HG03196 (cell line): ENCODE data around the gene C1QTNF5.

ENCODE experiments used
- ATAC-seq: cut with Tn5 transposase; IDR thresholded peaks from one replicate; pipeline ENCODE4 v1.9.1; 2021; ENCODE audit not compliant: unreplicated experiment

C1QTNF5 gene

DNA sequence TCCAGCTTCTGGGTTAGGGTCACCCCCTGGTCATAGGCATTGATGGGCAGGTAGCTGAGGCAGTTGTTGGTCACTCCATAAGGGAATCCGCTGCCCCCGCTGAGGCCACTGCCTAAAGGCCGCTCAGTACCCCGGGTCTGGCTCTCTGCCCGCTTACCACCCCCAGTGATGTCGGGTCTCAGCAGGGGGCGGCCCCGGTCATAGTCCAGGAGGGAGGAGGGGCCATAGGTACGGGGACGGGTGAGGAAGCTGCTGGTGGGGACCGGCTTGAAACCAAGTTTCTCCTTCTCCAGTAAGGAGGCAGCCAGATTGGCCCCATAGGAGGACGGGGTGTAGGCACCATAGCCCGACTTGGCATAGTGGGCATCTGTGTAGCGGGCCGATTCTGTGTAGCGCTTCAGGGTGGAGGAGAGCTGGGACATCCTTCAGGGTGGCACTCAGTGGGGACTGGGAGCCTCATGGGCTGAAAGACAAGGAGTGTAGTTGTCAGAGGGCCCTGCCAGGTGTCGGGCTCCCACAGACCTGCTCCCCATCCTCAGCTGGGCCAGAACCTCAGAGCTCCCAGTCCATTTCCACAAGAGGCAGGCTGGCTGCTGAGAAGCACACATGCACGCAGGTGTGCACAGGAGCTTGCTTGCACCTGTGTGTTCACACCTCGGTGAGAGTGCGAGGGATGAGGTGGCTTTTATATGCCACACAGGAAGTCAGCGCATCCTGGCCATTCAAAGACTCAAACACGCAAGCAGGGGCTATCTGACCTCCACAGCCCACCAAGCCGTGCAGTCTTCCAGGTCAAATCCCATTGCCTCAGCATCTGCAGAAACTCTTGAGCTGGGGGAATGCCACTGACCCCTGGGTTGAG is 32.6 kb upstream of the C1QTNF5 start:
- ATAC-seq, result no peak

- no peak for ATAC-seq
These were observed 31.8 kb upstream of the C1QTNF5 start for GRCh38 chr11:119372260-119373058.

- ATAC-seq, result no peak
These were observed 31.1 kb upstream of the C1QTNF5 start for GRCh38 chr11:119371778-119372182.

DNA sequence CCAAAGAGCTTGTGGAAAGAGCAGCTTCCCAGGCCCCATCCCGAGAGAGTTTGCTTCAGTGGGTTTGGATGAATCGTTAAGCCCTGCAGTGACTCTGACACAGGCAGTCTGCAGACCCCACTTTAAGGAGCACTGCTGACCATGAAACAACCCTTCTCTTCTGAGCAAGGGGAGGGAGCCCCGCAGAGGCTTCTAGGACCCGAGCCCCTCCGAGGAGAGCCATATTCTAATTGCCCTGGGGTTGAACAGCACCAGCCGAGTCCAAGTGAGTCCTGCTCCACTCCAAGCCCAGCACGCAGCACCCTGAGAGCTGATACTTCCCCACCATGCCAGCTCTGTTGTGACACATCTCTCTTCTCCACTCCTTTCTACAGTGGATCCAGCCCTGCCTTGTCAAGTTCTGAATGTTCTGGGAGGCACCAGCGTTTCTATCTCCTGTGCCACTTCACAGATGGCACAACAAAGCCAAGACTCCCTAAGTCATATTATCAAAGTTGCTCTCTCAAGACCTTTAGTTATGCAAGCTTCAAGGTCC is 30.5 kb upstream of the C1QTNF5 start:
- no peak for ATAC-seq

DNA sequence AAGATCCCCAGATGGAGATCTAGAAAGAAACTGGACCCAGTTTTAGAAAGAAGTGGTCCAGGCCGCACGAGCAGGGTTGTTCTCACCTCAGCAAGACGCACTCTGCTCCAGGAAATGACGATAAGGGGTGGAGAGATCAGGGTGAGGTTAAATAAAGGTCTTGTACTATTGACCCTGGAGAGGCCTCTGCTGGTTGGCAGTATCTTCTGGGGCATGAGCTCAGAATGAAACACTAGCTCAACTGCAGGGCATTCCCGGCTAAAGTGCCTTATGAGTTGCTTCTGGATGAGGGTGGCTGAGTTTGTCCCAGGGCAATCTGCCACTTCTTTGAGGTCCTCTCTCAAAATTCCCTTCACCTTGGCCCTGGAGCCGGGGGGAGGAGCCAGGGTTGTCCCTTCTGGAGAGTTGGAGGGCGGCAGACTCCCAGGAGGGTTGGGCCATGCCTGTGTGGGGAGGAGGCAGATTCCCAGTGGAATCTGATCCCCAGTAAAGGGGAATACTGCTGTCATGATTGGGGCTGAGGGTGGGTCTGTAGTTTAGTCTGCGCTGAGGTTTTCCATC is 29.9 kb upstream of the C1QTNF5 start:
- ATAC-seq, result no peak

DNA sequence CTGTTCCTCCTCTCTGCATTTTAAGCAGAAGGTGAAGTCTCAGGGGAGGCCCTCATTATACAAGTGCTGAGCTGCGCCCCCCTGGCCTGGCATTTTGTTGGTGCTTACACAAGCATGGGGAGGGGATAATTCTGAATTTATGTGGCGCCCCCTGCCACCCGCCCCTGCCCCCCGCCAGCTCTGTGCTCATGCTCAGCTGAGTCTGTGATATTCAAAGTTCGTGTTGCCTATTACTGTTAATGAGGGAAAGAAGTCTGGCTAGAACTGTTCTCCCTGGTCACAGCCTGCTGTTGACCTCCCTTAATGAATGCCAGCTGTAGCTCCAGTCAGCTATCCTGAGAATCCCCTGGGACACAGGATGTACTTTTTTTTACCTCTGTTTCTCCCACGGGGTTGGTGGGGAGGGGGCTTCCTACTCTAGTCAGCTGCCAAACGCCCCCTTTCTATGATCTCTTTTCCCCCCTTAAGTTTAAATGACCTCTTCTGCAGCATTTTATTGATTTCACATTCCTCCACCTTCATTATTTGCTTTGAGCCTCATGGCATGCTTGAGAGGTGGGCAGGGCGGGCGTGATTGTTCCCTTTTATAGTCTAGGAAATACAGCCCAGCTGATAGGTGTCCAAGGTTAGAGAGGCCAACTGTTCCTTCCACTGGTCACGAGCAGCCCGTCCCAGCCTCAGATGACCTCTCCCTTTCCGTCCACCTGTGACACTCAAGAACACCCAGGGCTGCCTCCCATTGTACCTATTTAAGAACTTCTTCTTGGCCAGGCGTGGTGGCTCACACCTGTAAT is 28.6 kb upstream of the C1QTNF5 start:
- ATAC-seq, result no peak

DNA sequence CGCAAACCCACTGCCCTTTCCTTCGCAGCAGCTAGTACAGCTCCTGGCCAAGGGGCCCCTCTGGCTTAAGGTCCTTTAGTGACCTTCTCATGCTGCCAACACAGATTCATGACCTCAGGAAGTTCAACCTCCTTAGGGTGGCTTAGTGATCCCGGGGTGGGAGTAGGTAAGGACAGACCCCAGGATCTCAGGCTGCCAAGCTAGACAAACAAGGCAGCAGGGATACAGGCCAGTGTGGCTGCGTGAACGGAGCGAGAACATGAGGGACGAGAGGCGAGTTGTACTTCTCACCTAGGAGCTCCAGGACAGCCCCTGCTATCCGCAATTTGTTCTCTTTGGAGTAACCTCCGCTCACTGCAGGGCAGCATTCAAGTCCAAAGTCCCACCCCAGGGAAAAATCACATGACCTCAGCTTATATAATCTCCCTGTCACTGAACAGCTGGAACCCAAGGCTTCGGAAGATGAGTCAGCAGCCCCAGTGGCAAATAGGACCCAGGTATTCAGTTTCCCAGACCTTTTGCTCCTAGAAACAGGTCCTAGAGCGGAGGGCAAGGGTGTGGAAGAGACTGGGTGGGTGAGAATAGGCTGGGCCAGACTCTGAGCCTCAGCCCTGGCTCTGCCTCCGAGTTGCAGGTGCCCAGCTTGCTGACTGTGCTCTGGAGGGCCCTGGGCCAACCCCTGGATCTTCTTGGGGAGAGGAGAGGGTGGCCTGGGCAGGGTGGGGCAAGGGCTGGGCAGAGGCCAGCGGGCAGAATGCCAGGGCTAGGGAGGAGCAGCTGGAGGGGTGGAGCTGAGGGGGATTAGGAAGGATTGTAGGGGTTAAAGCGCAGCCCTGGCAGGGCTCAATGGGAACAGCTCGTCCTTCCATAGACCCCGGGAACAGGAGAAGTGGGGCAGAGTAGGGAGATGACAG is 27.7 kb upstream of the C1QTNF5 start:
- ATAC-seq, result no peak

GRCh38 chr11:119367661-119368120 is 27.0 kb upstream of the C1QTNF5 start:
- ATAC-seq, result no peak

GRCh38 chr11:119366690-119367620 is 26.3 kb upstream of the C1QTNF5 start:
- ATAC-seq, result no peak

DNA sequence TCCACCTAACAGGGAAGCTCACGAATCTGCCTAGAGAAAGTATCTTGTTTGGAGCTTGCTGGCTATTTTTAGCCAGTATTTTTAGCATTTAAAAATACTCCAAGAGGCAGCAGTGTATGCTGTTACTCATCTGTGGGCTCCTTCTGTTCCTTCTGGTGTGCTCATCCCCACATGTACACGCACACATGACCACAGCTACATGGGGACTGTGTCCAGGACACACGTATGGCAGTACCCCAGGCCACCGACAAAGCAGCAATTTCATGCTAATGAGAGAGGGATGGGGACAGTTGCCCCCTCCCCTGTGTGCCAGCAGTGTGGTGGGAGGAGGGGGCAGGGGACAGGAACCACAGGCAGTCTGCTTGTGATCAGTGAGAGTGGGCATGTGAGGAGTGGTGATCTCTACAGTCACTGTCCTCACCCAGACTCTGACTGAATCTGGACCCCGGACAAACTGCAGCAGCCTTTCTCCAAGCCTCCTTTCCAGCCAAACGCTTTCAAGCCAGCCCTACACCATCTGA is 24.4 kb upstream of the C1QTNF5 start:
- no peak for ATAC-seq

DNA sequence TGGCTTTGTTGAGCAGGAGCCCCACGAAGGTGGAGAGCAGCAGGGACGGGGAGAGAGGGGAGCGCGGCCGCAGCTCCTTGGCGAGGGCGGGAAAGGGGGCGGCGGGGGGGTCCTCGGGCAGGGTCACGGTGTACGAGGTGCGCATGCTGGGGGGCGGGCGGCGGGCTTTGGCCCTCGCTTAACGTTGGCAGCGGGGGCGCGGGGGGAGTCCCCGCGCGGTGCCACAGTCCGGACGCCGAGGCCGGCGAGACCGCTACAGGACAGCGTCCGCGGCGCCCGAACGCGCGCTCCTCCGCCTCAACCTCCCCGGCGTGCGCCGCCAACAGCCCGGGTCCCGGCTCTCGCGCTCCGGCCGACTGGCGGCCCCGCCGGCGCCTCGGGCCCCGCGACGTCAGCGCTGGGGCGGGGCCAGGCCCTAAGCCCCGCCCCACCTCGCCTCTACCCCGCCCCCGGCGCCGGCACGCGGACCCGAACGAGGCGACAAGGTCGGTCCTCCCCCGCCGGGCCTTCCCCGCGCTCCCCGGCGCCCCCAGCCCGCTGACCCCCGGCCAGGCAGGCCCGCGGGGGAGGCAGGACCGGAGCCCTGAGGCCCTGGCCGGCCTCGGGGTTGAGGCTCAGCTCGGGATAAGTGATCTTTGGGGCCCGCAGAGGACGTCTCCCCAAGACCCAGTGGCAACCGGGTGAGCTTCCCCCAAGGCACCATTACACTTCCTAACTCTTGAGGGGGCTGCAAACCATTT is 23.3 kb upstream of the C1QTNF5 start:
- ATAC-seq, result no peak

- no peak for ATAC-seq
These were observed 22.6 kb upstream of the C1QTNF5 start for GRCh38 chr11:119363081-119363850.

GRCh38 chr11:119362741-119363080 is 22.0 kb upstream of the C1QTNF5 start:
- no peak for ATAC-seq

DNA sequence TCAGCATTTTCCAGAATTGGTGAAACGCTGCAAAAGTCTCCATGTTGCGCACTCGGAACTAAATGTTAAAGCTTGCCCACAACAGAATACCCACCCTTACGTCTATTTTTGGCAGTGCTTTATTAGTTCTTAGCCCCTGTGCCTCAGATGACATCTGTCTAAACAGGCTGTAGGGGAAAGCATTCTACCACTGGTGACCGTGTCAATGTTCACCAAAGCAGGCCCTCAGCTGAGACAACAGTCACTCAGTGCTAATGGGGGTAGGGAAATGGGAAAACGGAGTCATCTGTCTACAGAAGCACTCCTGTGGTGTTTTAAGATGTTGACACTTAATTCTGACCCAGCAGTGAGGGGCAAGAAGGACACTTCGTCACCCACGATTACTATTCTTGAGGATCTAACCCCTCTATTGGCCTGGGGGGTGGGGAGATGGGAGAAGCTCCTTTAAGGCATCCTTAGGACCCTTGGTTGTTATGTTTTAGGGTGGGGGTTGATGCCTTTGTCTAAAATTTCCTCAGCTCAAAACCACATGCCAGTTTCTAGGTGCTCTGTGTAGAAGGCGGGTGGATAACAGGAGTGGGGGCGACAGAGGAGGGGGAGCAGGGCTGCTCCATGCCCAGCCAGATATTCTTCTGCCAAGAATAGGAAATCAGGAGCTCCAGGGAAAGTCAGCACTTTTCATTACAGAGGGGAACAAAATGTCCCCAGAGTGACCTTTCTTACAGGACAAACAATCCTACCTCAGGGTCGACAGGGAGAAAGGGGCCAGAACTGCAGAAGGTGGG is 21.4 kb upstream of the C1QTNF5 start:
- no peak for ATAC-seq

DNA sequence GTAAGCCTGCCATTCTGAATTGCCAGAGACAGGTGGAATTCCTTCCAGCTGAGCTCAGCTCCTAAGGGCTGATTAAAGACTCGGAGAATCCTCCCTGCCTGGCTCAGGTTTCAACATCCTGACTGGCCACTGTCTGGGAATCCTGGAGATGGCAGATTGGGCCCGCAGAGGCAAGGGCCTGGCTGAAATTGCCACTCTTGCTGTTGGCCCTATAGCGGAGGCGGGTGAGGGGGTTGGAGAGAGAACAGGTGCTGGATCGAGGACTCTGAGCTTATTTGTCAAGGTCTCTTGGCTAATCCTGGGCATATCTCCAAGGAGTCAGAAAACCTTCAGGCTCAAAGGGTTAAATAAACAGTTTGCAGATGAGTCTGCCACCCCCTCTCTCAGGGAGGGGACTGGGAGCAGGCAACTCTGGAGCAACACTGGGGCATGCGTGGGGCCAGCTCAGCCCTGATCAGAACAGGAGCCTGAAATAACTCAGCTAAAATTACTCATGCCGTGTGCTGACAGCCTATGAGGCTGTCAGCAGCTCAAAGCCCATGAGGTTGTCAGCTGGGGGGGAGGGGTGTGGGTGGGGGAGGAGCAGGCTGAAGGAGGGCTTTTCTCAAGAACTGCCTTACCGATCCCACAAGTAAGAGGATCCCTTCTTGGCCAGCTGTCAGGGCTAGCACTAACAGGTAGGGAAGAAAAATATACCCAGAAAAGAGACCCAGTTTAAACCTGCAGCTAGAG is 20.5 kb upstream of the C1QTNF5 start:
- ATAC-seq, result no peak
